Ovary (tissue), 3 donors: Measurements from ENCODE around the gene P4HA2.

Experiments used
- CTCF ChIP-seq, 3 donors: fragments of 450-650 bp in 2 of 3; fragments of 200-600 bp in 1 of 3; IDR thresholded peaks; one replicate each; pipeline versions ENCODE4 v1.5.1 to v1.8.0; 2016 to 2022; ENCODE audit warnings: antibody characterized with exemption in 3 of 3, mild to moderate bottlenecking in 1 of 3
- EP300 ChIP-seq: sonication (generic); formaldehyde crosslinking; IDR thresholded peaks from one replicate; pipeline ENCODE4 v1.6.1; 2017; ENCODE audit warnings: antibody characterized with exemption
- POLR2A ChIP-seq: fragments of 450-650 bp; IDR thresholded peaks from one replicate; pipeline ENCODE4 v1.6.1; 2017; ENCODE audit warnings: antibody characterized with exemption, mild to moderate bottlenecking, moderate library complexity
- donor health status: DM: no; HTN: no; CAD: no.

GRCh38 chr5:132224716-132225115, 2.9 kb downstream of the P4HA2 start:
- TF ChIP-seq POLR2A (no peak), CTCF (IDR thresholded peaks at IDR 0.05) (no peak), EP300 (no peak)
